Measurements from ENCODE around the gene CLEC18B. TPM values are rescaled to one million over a fixed set of nuclear protein-coding genes. Genes with fewer than 3 reads are reported as not detected.

The CLEC18B gene
- polyA plus RNA-seq, 1 donor (not counting 4 experiments of a cell fraction or from before 2014, with no cell fraction given): 0.46 TPM

DNA sequence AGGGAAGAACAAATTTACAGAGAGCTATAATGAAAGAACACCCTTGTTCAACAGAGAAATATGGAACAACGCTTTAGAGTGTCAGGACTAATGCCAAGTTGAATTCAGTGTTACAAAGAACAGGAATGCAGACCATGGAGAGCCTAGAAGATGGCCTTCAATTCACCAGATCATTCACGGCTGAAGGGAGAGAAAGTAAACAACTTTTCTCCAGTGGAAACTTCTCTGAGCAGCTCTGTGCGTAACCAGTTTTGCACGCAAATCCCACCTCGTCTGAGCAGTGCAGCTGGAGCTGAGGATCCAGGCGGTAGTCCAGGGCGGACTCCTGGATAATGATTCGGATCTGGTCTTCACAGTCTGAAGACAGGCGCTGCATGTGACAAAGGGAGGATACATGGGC, 40.5 kb upstream of the CLEC18B start:
- TF ChIP-seq, protein P1, sequence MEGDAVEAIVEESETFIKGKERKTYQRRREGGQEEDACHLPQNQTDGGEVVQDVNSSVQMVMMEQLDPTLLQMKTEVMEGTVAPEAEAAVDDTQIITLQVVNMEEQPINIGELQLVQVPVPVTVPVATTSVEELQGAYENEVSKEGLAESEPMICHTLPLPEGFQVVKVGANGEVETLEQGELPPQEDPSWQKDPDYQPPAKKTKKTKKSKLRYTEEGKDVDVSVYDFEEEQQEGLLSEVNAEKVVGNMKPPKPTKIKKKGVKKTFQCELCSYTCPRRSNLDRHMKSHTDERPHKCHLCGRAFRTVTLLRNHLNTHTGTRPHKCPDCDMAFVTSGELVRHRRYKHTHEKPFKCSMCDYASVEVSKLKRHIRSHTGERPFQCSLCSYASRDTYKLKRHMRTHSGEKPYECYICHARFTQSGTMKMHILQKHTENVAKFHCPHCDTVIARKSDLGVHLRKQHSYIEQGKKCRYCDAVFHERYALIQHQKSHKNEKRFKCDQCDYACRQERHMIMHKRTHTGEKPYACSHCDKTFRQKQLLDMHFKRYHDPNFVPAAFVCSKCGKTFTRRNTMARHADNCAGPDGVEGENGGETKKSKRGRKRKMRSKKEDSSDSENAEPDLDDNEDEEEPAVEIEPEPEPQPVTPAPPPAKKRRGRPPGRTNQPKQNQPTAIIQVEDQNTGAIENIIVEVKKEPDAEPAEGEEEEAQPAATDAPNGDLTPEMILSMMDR (optimal IDR thresholded peaks at IDR 0.05 in 1 of 3, IDR thresholded peaks at IDR 0.05 in 1 of 3, conservative IDR thresholded peaks at IDR 0.05 in 1 of 3; ENCODE audit: extremely low read depth in 1 of 3, insufficient read depth in 2 of 3, low read length in 3 of 3): no peak
- TF ChIP-seq EZH2 (IDR thresholded peaks at IDR 0.05; ENCODE audit: low read length): no peak
- H3K79me2 ChIP-seq (ENCODE audit: control insufficient read depth, insufficient read depth, low read length): no peaks in the 10 kb centered on the region
- H3K9ac ChIP-seq (ENCODE audit: control insufficient read depth, extremely low read depth, insufficient read depth, low read length): peak overlapping the region; percentile 2
- FAIRE-seq: no peak
- H3K4me3 ChIP-seq (ENCODE audit: control insufficient read depth in 2 of 3, extremely low read depth in 1 of 3, insufficient read depth in 2 of 3, low read depth in 1 of 3, low read length in 3 of 3): no peak overlapping the region
- peak overlapping the region; percentile 22 for H3K4me2 ChIP-seq (ENCODE audit: control insufficient read depth, extremely low read depth, insufficient read depth, low read depth, low read length)
- H3K4me1 ChIP-seq (ENCODE audit: control insufficient read depth, extremely low read depth, insufficient read depth, low read length): peaks cover 17% of the 10 kb centered on the region
- dilution Hi-C loops (cut with MboI; ENCODE audit: extremely low pct_ligation_motif_present, low sequenced_read_pairs): no loop called here
- H3K9me1 ChIP-seq (ENCODE audit: control insufficient read depth, extremely low read depth, insufficient read depth, low read length): peaks cover 5% of the 10 kb centered on the region
- peaks cover 18 to 20% of the 10 kb centered on the region in 2 experiments for H3K36me3 ChIP-seq (ENCODE audit: control insufficient read depth in 2 of 2, extremely low read depth in 1 of 2, insufficient read depth in 2 of 2, low read length in 2 of 2)
- H3K27ac ChIP-seq (ENCODE audit: control insufficient read depth, insufficient read depth, low read length): peak overlapping the region; percentile 58
- H3K9me3 ChIP-seq (ENCODE audit: control insufficient read depth, low read depth, low read length): no peaks in the 10 kb centered on the region
- DNase-seq (ENCODE audit: low read depth, low spot score): no peak
- no peaks in the 10 kb centered on the region for H3K27me3 ChIP-seq (ENCODE audit: control insufficient read depth, extremely low read depth, insufficient read depth, low read length)
- no peak overlapping the region for H2AFZ ChIP-seq (ENCODE audit: control insufficient read depth, low read length)
- H4K20me1 ChIP-seq (ENCODE audit: control insufficient read depth, extremely low read depth, insufficient read depth, low read length): no peaks in the 10 kb centered on the region

DNA sequence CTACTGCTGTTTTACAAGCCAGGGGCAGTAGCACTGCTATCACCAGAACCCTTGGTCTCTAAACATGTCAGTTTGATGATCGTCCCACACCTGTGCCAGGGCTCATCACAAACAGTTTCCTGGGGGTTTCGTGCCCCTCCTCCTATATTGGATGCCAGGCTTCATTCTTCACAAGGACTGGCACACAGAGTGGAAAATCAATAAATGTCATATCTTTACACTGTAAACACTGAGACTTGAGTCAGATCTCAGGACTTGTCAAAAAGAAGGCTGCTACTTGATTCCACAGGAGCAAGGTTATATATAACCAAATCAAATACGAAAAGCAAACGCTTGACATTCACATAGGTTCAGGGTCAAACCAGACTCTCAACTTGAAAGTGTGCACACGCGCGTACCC, 39.3 kb upstream of the CLEC18B start:
- Histone ChIP-seq H3K9ac (ENCODE audit: control insufficient read depth, extremely low read depth, insufficient read depth, low read length) (no peak overlapping the region), H3K4me3 (ENCODE audit: control insufficient read depth in 2 of 3, extremely low read depth in 1 of 3, insufficient read depth in 2 of 3, low read depth in 1 of 3, low read length in 3 of 3) (no peak overlapping the region), H3K27ac (ENCODE audit: control insufficient read depth, insufficient read depth, low read length) (no peak overlapping the region), H3K27me3 (ENCODE audit: control insufficient read depth, extremely low read depth, insufficient read depth, low read length) (no peaks in the 10 kb centered on the region), H3K9me3 (ENCODE audit: control insufficient read depth, low read depth, low read length) (no peaks in the 10 kb centered on the region), H3K79me2 (ENCODE audit: control insufficient read depth, insufficient read depth, low read length) (no peaks in the 10 kb centered on the region), H3K9me1 (ENCODE audit: control insufficient read depth, extremely low read depth, insufficient read depth, low read length) (peaks cover 5% of the 10 kb centered on the region), H3K4me1 (ENCODE audit: control insufficient read depth, extremely low read depth, insufficient read depth, low read length) (peaks cover 27% of the 10 kb centered on the region), H3K4me2 (ENCODE audit: control insufficient read depth, extremely low read depth, insufficient read depth, low read depth, low read length) (no peak overlapping the region), H3K36me3 (ENCODE audit: control insufficient read depth in 2 of 2, extremely low read depth in 1 of 2, insufficient read depth in 2 of 2, low read length in 2 of 2) (peaks cover 18 to 27% of the 10 kb centered on the region in 2 experiments), H4K20me1 (ENCODE audit: control insufficient read depth, extremely low read depth, insufficient read depth, low read length) (no peaks in the 10 kb centered on the region), H2AFZ (ENCODE audit: control insufficient read depth, low read length) (no peak overlapping the region)
- dilution Hi-C loops (cut with MboI; ENCODE audit: extremely low pct_ligation_motif_present, low sequenced_read_pairs): no loop called here
- DNase-seq (ENCODE audit: low read depth, low spot score) (no peak), FAIRE-seq (no peak)
- no peak for TF ChIP-seq EZH2 (IDR thresholded peaks at IDR 0.05; ENCODE audit: low read length)
- TF ChIP-seq, protein P1 (optimal IDR thresholded peaks at IDR 0.05 in 1 of 3, IDR thresholded peaks at IDR 0.05 in 1 of 3, conservative IDR thresholded peaks at IDR 0.05 in 1 of 3; ENCODE audit: extremely low read depth in 1 of 3, insufficient read depth in 2 of 3, low read length in 3 of 3): no peak

All from keratinocyte (primary cell).